Large intestine (tissue), 3 donors: ENCODE data around the gene LRP1. TPM values are rescaled to one million over a fixed set of nuclear protein-coding genes. Genes with fewer than 3 reads are reported as not detected.

Source experiments
- DNase-seq, 2 donors: peaks; one replicate each; pipeline versions ENCODE4 v3.0.0 to v3.0.0-alpha.2; 2013
- H3K27ac ChIP-seq: one replicate; pipeline ENCODE4 v1.5.1; 2013; ENCODE audit warnings: low read length
- H3K27me3 ChIP-seq: 2 replicates; pipeline ENCODE4 v1.6.1; 2013; ENCODE audit warnings: low read length; ENCODE audit not compliant: control insufficient read depth, insufficient read depth
- H3K36me3 ChIP-seq: 2 replicates; pipeline ENCODE4 v1.6.1; 2013; ENCODE audit warnings: low read length; ENCODE audit not compliant: control insufficient read depth, insufficient read depth
- H3K4me1 ChIP-seq: one replicate; pipeline ENCODE4 v1.6.1; 2013; ENCODE audit warnings: low read length; ENCODE audit not compliant: control insufficient read depth, insufficient read depth
- H3K4me3 ChIP-seq: one replicate; pipeline ENCODE4 v1.5.1; 2013; ENCODE audit warnings: low read length
- H3K9me3 ChIP-seq: one replicate; pipeline ENCODE4 v1.6.1; 2013; ENCODE audit warnings: mild to moderate bottlenecking, low read depth, low read length, moderate library complexity; ENCODE audit not compliant: control insufficient read depth
- WGBS: methylation state at CpG from one replicate; pipeline ENCODE4 v1.1.5; 2013; ENCODE audit warnings: low lambda C conversion rate; ENCODE audit not compliant: insufficient coverage; 5-methylcytosine and 5-hydroxymethylcytosine counted together
- polyA plus RNA-seq: library from polyadenylated mRNA; unstranded; fragments of 120-200 nt; gene quantifications from one replicate; pipeline ENCODE4 v1.2.1, GENCODE V29; 2013

The LRP1 gene
- polyA plus RNA-seq, 1 donor, result 100 TPM

DNA sequence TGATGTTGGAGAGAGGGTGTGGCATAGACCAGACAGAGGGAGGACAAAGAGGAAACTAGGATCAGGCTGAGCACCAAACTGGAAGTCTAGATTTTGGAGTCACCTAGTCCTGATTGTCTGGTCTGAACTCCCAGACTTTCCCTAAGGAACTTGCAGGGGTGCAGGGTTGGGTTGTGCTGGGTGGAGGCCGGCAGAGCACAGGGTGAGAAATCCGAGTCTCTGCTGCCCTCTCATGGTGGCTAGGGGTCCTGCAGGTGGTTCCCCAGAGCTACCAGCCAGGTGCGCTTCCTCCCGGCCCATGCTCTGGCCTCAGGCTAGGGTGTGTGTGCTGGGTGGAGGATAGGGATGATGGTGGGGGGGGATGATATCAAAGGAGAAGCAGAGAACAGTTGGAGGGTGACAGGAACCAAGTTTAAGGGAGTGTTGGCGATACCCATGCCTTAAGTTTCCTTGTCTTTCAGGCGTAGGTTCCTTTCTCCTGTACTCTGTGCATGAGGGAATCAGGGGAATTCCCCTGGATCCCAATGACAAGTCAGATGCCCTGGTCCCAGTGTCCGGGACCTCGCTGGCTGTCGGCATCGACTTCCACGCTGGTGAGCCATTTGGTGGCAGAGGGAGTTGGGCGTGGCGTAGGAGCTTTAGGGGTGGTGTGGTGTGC is 54.8 kb downstream of the LRP1 start:
- H3K36me3 ChIP-seq, result peaks cover 87% of the 10 kb centered on the region
- no peaks in the 10 kb centered on the region for H3K9me3 ChIP-seq
- WGBS, result no CpG with 5 or more reads among the region's 13 CpGs
- no peaks in the 10 kb centered on the region for H3K4me1 ChIP-seq
- no peak overlapping the region for H3K27ac ChIP-seq
- H3K27me3 ChIP-seq, result no peaks in the 10 kb centered on the region
- no peak overlapping the region for H3K4me3 ChIP-seq
- peak; percentile 66 to 68 for DNase-seq

DNA sequence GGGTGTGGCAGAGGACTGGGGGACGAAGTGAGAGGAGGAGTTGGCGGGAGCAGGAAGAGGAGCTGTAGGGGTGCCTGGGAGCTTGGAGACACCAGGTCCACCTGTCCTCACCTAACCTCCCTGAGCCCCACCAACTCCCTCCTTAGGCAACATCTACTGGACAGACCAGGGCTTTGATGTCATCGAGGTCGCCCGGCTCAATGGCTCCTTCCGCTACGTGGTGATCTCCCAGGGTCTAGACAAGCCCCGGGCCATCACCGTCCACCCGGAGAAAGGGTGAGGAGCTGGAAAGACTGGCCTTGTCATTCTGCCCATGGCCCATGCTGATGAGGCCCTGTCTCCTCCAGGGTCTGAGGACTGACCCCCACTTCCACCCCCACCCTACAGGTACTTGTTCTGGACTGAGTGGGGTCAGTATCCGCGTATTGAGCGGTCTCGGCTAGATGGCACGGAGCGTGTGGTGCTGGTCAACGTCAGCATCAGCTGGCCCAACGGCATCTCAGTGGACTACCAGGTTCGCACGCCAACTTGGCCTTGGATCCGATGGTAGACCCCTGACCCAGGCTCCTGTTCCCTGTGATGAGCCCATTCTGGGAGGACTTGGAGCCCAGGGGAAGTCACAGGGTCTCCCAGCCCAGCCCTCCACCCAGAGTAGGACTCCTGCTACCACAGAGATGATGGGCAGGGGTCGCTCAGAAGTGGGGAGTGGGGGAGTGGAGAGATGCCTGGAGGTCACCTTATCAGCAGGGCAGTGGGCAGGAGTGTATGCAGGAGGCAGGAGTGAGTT is 55.8 kb downstream of the LRP1 start:
- Histone ChIP-seq H3K9me3 (no peaks in the 10 kb centered on the region), H3K4me3 (no peak overlapping the region), H3K27me3 (no peaks in the 10 kb centered on the region), H3K4me1 (no peaks in the 10 kb centered on the region), H3K27ac (no peak overlapping the region), H3K36me3 (peaks cover 87% of the 10 kb centered on the region)
- WGBS, result no CpG with 5 or more reads among the region's 22 CpGs
- DNase-seq, result no peak

DNA sequence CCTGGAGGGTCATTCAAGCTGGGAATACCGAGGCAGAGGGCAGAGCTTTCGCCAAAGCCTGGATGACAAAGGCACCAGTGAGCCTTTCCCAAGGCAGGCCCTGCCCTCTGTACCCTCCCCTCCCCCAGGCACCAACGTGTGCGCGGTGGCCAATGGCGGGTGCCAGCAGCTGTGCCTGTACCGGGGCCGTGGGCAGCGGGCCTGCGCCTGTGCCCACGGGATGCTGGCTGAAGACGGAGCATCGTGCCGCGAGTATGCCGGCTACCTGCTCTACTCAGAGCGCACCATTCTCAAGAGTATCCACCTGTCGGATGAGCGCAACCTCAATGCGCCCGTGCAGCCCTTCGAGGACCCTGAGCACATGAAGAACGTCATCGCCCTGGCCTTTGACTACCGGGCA is 57.1 kb downstream of the LRP1 start:
- peaks cover 87% of the 10 kb centered on the region for H3K36me3 ChIP-seq
- H3K27ac ChIP-seq, result no peak overlapping the region
- no peaks in the 10 kb centered on the region for H3K4me1 ChIP-seq
- no peak overlapping the region for H3K4me3 ChIP-seq
- H3K27me3 ChIP-seq, result no peaks in the 10 kb centered on the region
- H3K9me3 ChIP-seq, result no peaks in the 10 kb centered on the region
- no CpG with 5 or more reads among the region's 25 CpGs for WGBS
- no peak for DNase-seq

DNA sequence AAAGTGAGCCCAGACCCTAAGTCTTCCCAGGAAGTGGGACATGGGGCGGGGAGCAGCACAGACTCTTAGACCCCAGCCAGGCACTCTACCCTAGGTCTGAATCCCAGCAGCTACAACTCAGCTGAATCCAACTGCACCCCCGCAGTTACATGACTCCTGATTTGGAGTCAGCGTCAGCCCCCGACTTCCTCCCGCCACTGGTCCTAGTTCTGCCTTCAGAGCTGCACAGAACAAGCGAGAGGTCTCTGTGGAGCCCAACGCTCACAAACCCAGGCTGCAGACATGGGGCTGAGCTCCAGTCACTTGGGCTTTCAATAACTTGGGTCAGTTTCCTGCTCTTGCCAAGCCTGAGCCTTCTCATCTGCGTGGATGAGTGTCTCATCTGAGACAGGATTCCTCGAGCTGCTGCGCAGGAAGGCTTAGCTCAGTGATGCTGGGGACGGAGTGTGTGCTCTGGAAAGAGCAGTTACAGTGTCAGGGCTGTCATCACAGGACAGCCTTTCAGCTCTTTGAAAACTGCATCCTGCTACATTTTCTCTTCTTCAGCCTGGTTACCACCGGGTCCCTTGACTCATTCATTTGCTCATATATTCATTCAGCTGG is 57.7 kb downstream of the LRP1 start:
- Histone ChIP-seq H3K27ac (no peak overlapping the region), H3K4me3 (no peak overlapping the region), H3K27me3 (no peaks in the 10 kb centered on the region), H3K9me3 (no peaks in the 10 kb centered on the region), H3K4me1 (no peaks in the 10 kb centered on the region), H3K36me3 (peaks cover 87% of the 10 kb centered on the region)
- DNase-seq, result no peak
- WGBS, result no CpG with 5 or more reads among the region's 12 CpGs

DNA sequence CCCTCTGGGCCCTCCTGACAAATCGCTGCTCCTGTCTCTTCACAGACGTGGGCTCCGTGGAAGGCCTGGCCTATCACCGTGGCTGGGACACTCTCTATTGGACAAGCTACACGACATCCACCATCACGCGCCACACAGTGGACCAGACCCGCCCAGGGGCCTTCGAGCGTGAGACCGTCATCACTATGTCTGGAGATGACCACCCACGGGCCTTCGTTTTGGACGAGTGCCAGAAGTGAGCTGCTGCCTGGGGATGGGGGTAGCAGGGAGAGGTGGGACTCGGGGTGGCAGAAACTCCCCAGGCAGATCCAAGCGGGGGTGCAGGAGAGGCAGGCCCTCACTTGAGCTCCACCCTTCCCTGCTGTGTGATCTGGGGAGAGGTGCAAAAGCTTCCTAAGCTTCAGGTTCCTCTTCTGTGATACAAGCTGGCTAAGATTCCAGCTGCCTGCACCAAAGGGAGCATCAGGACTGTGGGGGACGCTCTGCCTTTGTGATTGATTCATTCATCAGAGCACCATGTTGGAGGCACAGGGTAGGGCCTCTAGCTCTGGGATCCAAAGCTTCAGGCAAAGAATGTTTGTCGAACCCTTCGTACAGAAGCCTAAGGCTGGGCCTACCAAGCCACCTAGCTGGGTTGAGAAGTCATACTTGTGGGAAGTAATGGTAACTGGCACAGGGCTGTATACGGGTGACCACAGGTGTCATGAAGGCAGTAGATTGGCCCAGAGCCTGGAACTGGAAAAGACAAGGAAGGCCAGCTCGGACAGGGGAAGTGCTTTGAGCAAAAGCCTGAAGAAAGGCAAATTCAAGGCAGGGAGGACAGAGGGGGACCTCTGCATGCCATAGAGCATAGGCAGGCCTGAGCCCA is 59.2 kb downstream of the LRP1 start:
- H3K4me3 ChIP-seq, result no peak overlapping the region
- H3K4me1 ChIP-seq, result no peaks in the 10 kb centered on the region
- DNase-seq, result no peak
- no peak overlapping the region for H3K27ac ChIP-seq
- H3K9me3 ChIP-seq, result no peaks in the 10 kb centered on the region
- no CpG with 5 or more reads among the region's 21 CpGs for WGBS
- peaks cover 93% of the 10 kb centered on the region for H3K36me3 ChIP-seq
- no peaks in the 10 kb centered on the region for H3K27me3 ChIP-seq

DNA sequence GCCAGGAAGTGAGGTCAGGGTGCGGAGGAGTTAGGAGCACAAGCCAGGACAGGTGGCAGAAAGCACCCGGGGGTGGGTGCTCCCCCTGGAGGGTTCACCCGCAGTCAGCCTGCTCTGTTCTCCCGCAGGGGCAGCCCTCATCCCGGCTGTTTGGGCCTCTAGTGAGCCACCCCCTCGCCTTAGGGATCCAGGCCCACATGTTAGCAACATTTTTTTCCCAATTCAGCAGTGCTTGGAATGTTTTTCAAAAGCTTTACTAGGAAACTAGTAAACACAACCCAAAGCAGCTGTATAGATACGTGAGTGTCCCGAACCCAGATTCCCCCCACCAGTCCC is 59.8 kb downstream of the LRP1 start:
- no peak overlapping the region for H3K4me3 ChIP-seq
- DNase-seq, result no peak
- WGBS, result no CpG with 5 or more reads among the region's 8 CpGs
- H3K36me3 ChIP-seq, result peaks cover 99% of the 10 kb centered on the region
- H3K4me1 ChIP-seq, result no peaks in the 10 kb centered on the region
- H3K27ac ChIP-seq, result no peak overlapping the region
- no peaks in the 10 kb centered on the region for H3K9me3 ChIP-seq
- no peaks in the 10 kb centered on the region for H3K27me3 ChIP-seq

DNA sequence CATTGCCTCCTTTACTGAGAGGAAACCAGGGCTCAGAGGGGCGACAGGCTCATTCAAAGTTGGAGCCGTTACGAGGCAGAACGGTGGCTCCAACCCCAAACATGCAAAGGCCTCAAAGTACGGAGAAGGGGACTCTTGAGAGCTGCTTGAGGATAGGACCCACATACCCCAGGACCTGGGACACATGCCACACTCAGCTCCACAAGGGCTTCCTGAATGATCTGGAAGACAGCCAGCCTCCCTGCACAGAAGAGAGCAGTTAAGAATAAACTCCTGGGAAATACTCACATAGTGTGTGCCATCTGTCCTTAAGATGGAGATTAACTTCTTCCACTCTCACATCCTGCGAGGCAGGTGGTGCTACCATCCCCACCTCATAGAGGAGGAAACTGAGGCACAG is 61.8 kb downstream of the LRP1 start:
- H3K9me3 ChIP-seq, result no peaks in the 10 kb centered on the region
- no CpG with 5 or more reads among the region's 6 CpGs for WGBS
- no peaks in the 10 kb centered on the region for H3K4me1 ChIP-seq
- H3K27me3 ChIP-seq, result no peaks in the 10 kb centered on the region
- no peak overlapping the region for H3K4me3 ChIP-seq
- H3K27ac ChIP-seq, result no peak overlapping the region
- peaks cover 100% of the 10 kb centered on the region for H3K36me3 ChIP-seq
- no peak for DNase-seq

DNA sequence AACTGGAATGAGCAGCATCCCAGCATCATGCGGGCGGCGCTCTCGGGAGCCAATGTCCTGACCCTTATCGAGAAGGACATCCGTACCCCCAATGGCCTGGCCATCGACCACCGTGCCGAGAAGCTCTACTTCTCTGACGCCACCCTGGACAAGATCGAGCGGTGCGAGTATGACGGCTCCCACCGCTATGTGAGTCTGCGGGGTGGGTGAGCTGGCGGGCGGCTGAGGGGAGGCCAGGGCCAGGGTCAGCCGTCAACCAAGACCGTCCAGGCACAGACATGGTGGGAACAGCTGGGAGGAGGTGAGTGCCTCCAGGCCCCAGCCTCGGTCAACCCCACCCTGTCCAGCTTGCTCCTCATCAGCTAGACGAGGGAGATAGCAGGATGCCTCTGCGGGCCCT is 62.5 kb downstream of the LRP1 start:
- no peaks in the 10 kb centered on the region for H3K9me3 ChIP-seq
- no peaks in the 10 kb centered on the region for H3K4me1 ChIP-seq
- no CpG with 5 or more reads among the region's 23 CpGs for WGBS
- no peaks in the 10 kb centered on the region for H3K27me3 ChIP-seq
- H3K36me3 ChIP-seq, result peaks cover 100% of the 10 kb centered on the region
- no peak overlapping the region for H3K4me3 ChIP-seq
- no peak for DNase-seq
- H3K27ac ChIP-seq, result no peak overlapping the region

DNA sequence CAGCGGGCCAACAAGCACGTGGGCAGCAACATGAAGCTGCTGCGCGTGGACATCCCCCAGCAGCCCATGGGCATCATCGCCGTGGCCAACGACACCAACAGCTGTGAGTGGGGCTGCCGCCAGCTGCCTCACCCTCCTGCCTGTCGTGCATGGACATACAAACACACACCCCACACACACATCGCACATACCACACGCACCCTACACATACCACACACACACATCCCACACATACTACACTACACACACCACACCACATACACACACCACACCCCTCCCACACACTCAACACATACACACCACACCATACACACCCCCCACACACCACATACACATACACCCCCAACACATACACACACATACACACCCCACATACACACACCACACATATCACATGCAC is 63.1 kb downstream of the LRP1 start:
- H3K27me3 ChIP-seq, result no peaks in the 10 kb centered on the region

DNA sequence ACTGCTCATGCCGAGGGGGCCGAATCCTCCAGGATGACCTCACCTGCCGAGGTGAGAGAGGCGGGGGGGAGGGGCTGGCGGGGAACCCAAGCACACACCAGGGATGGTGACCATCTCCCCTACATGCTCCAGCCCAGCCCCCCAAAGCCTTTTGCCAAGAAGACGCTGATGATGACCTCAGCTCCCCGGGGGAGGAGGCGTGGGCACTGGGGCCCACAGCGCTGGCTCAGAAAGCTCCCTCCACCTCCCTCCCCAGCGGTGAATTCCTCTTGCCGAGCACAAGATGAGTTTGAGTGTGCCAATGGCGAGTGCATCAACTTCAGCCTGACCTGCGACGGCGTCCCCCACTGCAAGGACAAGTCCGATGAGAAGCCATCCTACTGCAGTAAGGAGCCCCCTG is 64.6 kb downstream of the LRP1 start:
- H3K4me1 ChIP-seq, result no peaks in the 10 kb centered on the region
- no peaks in the 10 kb centered on the region for H3K9me3 ChIP-seq
- no CpG with 5 or more reads among the region's 16 CpGs for WGBS
- peaks cover 100% of the 10 kb centered on the region for H3K36me3 ChIP-seq
- no peak overlapping the region for H3K4me3 ChIP-seq
- no peak overlapping the region for H3K27ac ChIP-seq
- H3K27me3 ChIP-seq, result no peaks in the 10 kb centered on the region
- DNase-seq, result no peak

More for the DNA sequence above, 63.1 kb downstream of the LRP1 start:
- no peak overlapping the region for H3K27ac ChIP-seq
- no peak overlapping the region for H3K4me3 ChIP-seq
- no CpG with 5 or more reads among the region's 11 CpGs for WGBS
- H3K4me1 ChIP-seq, result no peaks in the 10 kb centered on the region
- peaks cover 100% of the 10 kb centered on the region for H3K36me3 ChIP-seq
- DNase-seq, result no peak
- H3K9me3 ChIP-seq, result no peaks in the 10 kb centered on the region
